Measurements from ENCODE around the gene TPPP. TPM values are rescaled to one million over a fixed set of nuclear protein-coding genes. Genes with fewer than 3 reads are reported as not detected.

The TPPP gene
- total RNA-seq, 1 experiment from 2014 or later = 3.9 TPM

GRCh38 chr5:654071-654778 is 38.9 kb downstream of the TPPP start:
- POLR2A ChIA-PET = no interaction called here
- Histone ChIP-seq H3K9ac (ENCODE audit: low read length) (no peak overlapping the region), H3K27me3 (ENCODE audit: insufficient read depth, low read length) (no peaks in the 10 kb centered on the region), H3K4me1 (ENCODE audit: control insufficient read depth in 1 of 2, insufficient read depth in 2 of 2, low read length in 2 of 2) (peaks cover 3 to 13% of the 10 kb centered on the region in 2 experiments; a peak in 3 of 4 replicates), H3K36me3 (ENCODE audit: control insufficient read depth in 1 of 2, insufficient read depth in 2 of 2, low read length in 2 of 2) (peaks cover 9 to 37% of the 10 kb centered on the region in 2 experiments; a peak in 3 of 4 replicates), H3K27ac (ENCODE audit: low read depth, low read length) (no peak overlapping the region), H3K79me2 (ENCODE audit: insufficient read depth, low read length) (no peaks in the 10 kb centered on the region; the same call in 1 of the 2 replicates), H3K4me3 (replicated peaks in 1 of 2; ENCODE audit: low read depth in 1 of 2, low read length in 2 of 2) (no peak overlapping the region), H4K20me1 (ENCODE audit: insufficient read depth) (no peaks in the 10 kb centered on the region), H2AFZ (ENCODE audit: low read depth, low read length, poor library complexity, severe bottlenecking) (no peak overlapping the region), H3K9me3 (ENCODE audit: control insufficient read depth in 1 of 2, insufficient read depth in 1 of 2, low read depth in 1 of 2, low read length in 2 of 2) (peaks cover 0 to 5% of the 10 kb centered on the region in 2 experiments; a peak in 1 of 4 replicates), H3K9me2 (ENCODE audit: insufficient read depth) (no peaks in the 10 kb centered on the region), H3K4me2 (ENCODE audit: low read length) (no peak overlapping the region)
- BruUV-seq (replicated peaks) = no TSS peak
- no peak for TF ChIP-seq CBX3 (IDR thresholded peaks at IDR 0.05; ENCODE audit: low read depth)
- TF ChIP-seq REST (IDR thresholded peaks at IDR 0.05; ENCODE audit: low read depth) = no peak
- no peak for TF ChIP-seq YY1 (IDR thresholded peaks at IDR 0.05; ENCODE audit: extremely low read depth, insufficient replicate concordance, low read depth, low read length)
- no peak for TF ChIP-seq ATF3 (IDR thresholded peaks at IDR 0.05)
- TF ChIP-seq ELF1 (IDR thresholded peaks at IDR 0.05; ENCODE audit: borderline replicate concordance, low read depth) = no peak
- TF ChIP-seq TCF7L2 (IDR thresholded peaks at IDR 0.05; ENCODE audit: borderline replicate concordance, extremely low read depth, insufficient read depth, insufficient read length) = no peak
- no peak for TF ChIP-seq EGR1 (IDR thresholded peaks at IDR 0.05; ENCODE audit: low read depth)
- no peak for TF ChIP-seq SIN3A (IDR thresholded peaks at IDR 0.05; ENCODE audit: low read depth)
- no peak for TF ChIP-seq SRF (IDR thresholded peaks at IDR 0.05; ENCODE audit: low read depth)
- no peak for TF ChIP-seq RAD21 (IDR thresholded peaks at IDR 0.05; ENCODE audit: low read depth)
- no peak for TF ChIP-seq SP1 (IDR thresholded peaks at IDR 0.05; ENCODE audit: low read depth)
- no peak for TF ChIP-seq FOSL1 (IDR thresholded peaks at IDR 0.05; ENCODE audit: low read depth)
- no peak for TF ChIP-seq EZH2 (IDR thresholded peaks at IDR 0.05)
- no peak for TF ChIP-seq CTCF (IDR thresholded peaks at IDR 0.05 in 2 of 3, conservative IDR thresholded peaks at IDR 0.05 in 1 of 3; ENCODE audit: borderline replicate concordance in 1 of 3, insufficient read depth in 1 of 3, low read depth in 2 of 3, low read length in 2 of 3)
- intact Hi-C loops (cut with micrococcal nuclease) = no loop called here
- no peak for ATAC-seq
- no peak for DNase-seq (ENCODE audit: low read depth, low spot score)
- CTCF ChIA-PET = no interaction called here
- RAD21 ChIA-PET (ENCODE audit: low non-redundant PET in 1 of 2, low total read pairs in 2 of 2, uncharacterized antibody in 2 of 2, unreplicated experiment in 2 of 2) = interaction anchor here in 1 of 2 experiments (0.5 kb wide), 1 partner anchor 56 kb away, joined by 3 read pairs; no protein-coding TSS in a partner anchor
